ENCODE measurements around the gene CDH9.

The CDH9 gene, protein sequence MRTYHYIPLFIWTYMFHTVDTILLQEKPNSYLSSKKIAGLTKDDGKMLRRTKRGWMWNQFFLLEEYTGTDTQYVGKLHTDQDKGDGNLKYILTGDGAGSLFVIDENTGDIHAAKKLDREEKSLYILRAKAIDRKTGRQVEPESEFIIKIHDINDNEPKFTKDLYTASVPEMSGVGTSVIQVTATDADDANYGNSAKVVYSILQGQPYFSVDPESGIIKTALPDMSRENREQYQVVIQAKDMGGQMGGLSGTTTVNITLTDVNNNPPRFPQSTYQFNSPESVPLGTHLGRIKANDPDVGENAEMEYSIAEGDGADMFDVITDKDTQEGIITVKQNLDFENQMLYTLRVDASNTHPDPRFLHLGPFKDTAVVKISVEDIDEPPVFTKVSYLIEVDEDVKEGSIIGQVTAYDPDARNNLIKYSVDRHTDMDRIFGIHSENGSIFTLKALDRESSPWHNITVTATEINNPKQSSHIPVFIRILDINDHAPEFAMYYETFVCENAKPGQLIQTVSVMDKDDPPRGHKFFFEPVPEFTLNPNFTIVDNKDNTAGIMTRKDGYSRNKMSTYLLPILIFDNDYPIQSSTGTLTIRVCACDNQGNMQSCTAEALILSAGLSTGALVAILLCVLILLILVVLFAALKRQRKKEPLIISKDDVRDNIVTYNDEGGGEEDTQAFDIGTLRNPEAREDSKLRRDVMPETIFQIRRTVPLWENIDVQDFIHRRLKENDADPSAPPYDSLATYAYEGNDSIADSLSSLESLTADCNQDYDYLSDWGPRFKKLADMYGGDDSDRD

DNA sequence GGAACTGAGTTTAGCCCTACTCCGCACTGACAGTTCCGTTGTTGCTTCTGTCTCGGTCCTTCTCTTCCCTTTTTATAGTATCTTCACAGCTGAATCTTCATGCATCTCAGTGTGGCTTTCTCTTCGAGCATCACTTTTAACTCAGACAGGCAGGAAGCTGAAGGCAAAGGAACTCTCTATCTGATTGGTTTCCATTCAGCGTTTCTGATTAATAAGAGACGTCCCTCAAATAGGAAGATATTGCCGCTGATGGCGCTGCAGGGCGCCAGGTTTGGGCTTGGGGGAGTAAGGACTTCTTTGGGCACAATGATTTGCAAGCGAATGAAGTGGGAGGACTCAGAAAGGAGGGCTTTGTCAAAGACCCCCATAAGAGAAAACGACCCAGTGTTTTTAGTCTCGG lies at the start of gene CDH9:
Gene CDH9 (minus strand): TSS at position 111 of the 400 bp plus-strand sequence. CDS start 50,253 bp downstream, outside the sequence.
- no peak for DNase-seq

DNA sequence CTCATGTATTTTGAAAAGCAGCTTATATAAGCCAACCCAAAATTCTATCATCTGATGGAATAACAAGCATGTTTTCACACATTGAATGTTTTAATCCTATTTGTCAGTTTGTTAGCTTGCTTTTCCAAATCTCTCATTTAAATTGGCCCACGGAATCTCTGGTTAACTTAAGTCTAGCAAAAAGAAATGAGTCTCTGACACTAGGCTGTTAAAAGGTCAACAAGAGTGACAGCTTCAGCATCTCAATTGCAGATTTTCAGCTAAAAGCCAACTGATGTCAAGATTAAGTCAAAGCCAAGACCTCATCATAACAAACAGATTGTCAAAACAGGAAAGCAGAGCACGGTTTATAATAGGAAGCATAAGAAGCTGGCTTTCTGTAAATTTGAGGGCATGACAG lies 49.4 kb upstream of the CDH9 start:
- no peak for DNase-seq

DNA sequence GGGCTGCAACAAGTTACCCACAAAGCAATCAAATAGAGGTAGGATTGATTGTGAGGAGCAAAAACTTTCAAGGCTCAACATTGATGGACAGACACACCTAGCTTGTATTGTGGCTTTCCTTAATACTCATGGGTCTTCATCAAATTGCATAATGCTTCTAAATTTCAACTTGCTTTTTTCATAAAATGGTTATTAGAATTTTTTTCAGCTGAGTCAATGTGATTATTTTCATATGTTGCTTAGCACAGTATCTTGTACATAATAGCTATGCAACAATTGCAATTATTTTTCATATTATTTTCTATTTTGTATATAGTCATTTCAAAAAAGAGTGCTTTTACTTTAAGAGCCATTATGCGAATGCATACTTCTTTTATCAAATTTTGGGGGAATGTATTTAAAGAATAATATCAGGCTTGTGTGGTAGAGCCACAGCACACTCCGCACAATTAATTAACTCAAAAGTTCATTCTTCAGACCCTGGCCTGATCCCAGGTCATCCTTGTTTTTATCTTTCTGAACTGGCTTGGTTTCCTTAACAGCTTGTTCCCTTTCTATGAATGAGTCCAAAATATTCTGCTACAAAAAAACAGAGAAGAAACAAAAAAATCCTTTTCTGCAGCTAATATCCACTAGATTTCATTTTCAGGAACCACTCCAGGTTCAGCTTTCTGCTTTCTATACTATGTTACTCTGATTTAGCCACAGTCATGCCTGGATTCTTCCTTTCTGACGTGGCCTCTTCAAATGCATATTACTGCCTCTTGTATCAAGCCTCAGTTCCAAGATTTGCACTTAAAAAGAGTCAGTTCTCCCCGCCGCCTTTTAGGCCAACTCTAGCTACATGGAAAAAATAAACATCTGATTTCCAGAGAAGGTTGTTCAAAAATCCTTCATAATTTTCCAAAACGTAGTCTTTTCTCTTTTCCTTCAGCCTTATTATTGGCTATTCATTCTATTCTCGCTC lies 45.3 kb upstream of the CDH9 start:
- no peak for DNase-seq

DNA sequence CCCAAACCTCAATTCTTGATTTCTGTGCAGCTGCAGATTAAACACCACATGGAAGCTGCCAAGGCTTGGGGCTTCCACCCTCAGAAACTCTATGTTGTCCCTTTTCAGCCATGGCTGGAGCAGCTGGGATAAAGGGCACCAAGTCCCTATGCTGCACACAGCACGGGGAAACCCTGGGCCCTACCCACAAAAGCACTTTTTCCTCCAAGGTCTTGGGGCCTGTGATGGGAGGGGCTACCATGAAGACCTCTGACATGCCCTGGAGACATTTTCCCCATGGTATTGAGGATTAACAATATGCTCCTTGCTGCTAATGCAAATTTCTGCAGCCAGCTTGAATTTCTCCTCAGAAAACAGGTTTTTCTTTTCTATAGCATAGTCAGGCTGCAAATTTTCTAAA lies 41.8 kb upstream of the CDH9 start:
- DNase-seq = no peak

DNA sequence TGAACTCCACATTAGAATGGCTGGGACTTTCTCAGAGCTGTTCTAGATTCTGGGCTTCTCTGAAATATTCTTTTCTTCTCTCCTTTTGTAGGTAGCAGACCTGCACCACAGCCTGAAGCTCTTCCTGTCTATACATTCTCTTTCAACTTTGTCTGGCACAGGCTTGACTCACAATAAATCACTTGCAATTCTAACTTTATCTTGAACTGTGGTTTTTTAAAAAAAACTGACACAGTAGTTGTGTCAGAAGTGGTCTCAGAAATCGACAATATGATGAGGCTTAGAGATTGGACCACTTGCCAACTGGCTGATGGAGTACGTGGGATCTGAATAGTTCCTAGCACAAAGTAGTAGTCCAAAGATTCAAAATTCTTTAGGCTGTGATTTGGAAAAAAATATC lies 24.1 kb upstream of the CDH9 start:
- DNase-seq = no peak

DNA sequence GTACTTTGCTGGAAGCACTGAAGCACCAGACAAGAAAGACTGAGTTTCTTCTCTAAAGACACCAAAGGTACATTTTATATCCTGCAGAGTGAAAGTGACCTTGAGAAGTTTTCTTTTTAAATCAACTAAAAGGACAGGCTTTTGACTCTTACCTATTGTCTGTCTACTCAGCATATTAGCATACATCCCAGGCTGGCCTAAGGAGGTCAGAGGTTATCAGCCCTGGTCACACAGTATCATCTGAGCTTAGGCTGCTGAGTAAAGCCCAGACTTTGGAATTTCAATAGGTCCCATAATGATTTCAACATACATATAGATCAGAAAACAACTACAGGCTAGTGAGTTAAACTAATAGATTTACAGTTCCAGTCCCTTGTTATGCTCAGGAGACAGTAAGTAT lies 10.1 kb upstream of the CDH9 start:
- no peak for DNase-seq

DNA sequence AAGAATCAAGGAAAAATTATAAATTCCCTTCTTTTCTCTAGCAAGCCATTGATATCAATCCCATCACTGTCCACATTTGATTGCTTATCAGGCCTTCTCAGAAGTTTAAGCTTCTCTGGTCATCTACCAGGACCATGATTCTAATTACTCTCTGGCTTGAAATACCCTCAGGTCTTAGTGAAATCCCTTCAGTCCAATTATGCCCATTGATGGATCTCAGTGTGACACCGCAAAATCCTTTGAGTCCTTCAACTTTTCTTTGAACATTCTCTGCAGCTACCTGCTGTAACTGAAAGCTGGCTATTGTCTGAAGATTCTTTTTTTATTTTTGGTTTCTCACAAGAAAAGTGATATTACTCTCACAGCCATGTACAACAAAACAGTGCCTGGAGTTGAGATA lies 3.0 kb upstream of the CDH9 start:
- no peak for DNase-seq

DNA sequence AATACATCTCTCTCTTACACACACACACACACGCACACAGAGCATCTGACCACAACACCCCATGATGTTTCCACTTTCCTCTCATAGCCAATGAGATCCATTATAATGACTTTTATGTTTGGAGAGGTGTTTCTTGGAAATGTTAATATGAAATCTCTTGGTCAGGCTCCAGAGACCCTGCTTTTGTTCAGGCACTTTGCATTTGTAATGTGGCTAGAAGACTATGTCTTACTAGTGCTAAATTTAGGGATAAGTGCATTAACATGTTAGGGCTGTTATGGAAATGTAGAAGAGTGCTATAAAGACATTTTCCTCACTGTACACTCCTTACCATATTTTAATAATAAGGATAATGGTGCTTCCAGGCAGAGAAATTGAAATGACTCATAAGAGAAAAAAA lies 3.8 kb downstream of the CDH9 start:
- DNase-seq = no peak

DNA sequence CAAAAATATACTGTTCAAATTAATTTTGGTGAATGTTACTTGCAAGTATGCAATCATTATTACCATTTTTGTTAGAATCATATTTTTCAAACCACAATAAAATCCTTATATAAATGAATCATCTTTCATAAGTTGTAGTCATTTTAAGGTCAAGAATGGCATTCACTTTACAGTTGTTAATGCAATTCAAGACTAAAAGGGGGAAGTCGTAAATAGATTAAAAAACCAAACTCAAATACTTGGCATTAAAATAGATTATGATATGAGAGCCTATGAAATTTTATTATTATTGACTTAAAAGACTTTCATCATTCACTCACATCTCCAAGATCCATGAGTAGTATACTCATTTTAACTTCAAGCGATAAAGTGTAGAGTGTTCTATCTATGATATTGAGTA lies 11.6 kb downstream of the CDH9 start:
- no peak for DNase-seq

DNA sequence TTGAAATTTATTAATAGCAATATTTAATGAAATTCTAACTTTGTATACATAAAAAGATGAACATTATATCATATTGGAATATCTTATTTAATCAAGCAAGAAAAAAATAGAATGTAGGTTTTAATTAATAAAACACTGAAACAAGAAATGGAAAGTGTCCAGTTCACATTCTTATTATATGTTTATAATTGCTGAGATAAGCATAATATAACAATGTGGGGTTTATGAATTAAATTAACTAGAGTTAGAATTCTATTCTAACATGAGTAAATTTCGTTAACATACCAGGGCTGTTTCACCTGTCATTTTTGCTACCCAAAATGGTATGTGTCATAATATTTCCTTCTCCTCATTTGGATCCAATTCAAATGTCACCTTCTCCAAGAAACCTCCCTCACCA lies 12.3 kb downstream of the CDH9 start:
- DNase-seq = no peak

DNA sequence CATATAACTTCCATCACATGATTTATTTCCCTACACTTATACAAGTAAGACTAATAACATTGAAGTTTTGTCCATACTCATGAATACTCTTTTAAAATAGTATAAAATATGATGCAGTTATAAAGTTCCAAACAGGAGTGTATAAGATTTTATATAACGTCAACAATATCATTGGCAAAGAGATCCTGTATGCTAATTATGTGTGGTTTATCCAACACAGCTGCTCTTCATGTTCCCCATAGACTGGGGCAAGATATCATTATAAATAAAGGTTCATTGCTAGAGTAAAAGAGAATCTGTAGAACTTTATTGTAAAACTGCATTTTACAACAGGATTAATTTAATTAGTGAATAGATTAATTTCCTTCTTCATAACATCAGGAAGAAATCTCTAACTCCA lies 16.9 kb downstream of the CDH9 start:
- DNase-seq = no peak

DNA sequence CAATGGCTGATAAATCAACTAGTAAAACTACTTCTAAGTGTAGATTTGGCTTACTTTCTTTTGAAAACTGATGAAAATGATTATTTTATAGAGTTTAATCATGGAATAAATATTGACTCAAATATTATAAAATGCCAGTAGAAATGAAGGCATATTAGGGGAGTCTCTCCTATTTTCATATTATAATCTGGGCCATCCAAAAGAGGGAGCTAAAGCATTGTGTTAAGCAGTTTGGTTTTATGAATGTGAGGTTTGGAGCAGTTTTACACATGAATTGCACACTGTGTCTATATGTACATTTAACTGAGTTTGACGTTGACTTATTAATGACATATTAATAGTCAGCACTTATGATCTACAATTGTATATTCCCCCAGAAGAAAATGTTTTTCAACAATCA lies 17.4 kb downstream of the CDH9 start:
- no peak for DNase-seq

DNA sequence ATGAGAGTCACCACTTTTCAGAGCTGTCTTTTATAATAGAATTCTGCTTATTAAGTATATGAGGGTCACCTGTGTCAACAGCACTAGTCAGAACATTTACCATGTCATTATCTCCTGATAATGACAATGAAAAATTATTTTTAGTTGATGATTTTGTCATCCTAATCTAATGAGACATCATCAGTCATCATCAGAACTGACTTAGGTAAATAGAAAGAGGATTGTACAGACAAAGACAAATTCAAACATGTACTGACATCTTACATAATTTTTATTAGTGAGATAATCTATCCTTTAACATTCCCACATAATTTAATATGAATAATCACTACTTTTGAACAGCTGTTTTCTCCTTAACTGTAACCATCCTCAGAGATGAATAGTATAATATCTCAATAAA lies 22.6 kb downstream of the CDH9 start:
- no peak for DNase-seq

DNA sequence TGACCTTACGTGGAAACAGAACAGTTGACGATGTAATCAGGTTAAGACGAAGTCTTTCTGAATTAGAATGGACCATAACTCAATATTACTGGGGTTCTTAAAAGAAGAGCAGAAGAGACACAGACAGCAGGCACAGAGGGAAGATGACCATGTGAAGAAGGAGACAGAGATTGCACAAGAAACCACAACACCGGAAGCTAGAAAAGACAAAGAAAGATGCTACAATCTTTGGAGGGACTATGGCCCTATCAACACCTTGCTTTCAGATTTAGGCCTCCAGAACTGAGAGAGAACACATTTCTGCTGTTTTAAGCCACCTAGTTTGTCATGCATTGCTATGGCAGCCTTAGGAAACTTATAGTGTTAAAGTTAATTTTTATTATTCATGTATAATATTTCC lies 27.1 kb downstream of the CDH9 start:
- DNase-seq = no peak

DNA sequence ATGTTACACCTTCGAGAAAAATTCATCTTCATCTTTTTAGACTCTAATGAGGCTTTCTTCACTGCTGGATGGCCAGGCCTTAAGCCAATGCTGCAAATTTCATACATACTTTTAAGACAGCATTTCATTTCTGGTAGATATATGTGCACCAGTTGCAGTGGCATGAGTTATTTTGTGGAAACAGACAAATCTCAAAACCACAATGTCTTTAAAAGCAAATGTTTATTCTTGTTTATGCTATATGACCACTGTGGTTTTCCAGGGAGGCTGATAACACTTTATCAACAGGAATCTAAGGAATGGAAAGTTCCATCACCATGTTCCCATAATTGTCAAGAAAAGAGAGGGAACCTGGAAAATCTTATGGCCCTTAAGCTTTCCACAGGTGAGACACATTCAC lies 27.7 kb downstream of the CDH9 start:
- DNase-seq = no peak

DNA sequence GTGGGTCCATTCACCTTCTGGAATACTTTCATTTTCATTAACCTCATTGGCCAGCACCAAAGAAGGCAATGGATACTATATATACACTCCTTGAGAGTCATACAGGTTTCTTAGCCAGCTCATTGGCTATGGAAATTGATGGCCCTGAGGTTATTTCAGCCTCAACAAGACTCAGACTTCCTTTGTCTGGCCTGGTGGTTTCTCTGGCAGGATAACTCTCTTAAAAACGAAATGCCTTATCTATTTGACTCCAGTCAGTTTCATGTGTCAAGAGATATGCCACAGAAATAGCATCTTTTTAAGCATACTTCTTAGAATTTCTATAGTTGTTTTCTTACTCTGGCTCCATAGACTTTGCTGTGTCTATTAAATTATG lies 28.9 kb downstream of the CDH9 start:
- no peak for DNase-seq

DNA sequence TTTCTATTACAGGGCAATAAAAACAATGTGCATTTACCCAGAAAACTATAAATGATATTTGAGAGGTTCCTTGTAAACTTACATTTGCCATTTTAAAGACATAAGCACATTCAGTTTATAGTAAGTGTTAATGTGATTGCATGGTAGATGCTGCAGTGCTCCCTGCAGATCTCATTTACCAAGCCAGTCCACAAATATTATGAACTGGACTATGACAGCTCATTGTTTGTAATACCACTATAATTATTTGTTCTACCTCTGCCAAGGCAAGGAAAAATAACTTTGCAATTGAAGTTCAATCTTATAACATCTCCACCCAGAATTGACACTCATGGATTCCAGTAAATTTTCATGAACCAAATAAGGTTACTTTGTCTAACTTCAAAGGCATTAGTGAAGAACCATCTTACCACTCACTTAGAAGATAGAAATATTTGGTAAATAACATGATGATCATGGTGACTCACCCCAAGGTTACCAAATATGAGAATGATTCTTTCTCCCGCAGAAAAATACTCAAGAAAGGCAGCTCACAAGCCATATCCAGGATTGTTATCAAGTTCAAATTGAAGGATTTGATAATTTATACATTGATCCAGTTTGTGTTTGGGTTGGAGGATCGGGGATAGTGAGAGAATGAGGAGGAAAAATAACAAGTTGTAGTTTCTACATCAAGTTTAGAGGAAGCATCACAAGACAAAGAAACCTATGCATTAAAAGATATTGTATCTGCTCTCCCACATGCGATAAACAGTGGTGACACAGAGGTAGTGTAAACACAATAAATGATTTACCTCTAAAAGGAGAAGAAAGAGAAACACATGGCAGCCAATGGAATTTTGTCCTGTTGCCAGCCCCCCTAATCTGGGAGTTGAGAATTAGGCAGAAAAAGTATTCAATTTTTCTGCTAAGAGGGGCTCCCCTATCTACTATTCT lies 29.5 kb downstream of the CDH9 start:
- no peak for DNase-seq

DNA sequence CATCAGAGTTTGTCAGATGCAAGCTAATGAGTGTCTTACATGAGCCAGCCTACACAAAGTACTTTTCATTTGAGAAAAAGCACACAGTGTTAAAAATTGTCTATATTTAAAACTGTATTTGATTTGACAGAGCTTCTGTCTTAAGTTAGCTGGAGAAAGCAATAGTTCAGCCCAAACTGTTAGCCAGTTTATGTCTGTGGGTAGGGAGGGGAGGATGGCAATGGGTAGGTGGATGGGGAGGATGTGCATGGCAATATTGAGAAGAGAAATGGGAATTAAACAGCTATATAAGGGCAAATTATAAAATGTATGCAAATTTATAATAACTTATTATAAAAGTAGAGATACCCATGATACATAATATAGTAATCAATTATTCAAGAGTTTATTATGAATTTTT lies 31.3 kb downstream of the CDH9 start:
- DNase-seq = no peak

DNA sequence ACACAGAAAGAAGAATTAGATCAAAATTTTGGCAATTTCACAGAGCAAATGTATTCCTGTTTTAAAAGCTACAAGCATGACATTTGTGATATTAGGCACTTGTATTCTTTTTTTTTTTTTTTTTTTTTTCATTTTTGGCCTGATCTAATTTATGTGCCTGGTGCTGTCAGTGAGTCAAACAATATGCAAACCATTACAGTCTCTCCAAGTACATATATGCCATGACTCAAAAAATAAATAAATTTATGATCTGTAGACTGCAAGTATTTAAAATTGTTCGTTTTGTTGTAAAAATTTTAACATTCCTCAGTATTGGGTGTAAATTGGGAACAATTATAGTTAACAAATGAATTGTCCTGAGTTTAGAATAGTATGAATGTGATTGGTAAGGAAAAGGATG lies 51.4 kb downstream of the CDH9 start:
- DNase-seq = no peak

DNA sequence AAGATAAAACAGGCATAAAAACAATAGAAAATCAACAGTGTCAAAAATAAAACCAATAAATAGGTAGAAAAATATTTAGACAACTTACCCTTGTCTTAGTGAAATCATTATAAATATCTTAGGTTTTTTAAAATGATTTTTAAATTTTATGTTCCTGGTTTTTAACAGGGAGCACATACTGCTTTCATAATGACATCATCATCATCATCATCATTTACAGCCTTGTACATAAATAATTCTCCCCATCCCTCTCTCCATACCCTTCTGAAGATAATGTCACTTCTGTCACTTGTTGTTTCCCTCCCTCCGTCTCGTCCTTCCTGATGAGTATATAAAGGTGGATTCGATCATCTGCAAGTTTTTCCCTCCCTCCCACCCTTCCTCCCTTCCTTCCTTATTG lies 56.6 kb downstream of the CDH9 start:
- no peak for DNase-seq

DNA sequence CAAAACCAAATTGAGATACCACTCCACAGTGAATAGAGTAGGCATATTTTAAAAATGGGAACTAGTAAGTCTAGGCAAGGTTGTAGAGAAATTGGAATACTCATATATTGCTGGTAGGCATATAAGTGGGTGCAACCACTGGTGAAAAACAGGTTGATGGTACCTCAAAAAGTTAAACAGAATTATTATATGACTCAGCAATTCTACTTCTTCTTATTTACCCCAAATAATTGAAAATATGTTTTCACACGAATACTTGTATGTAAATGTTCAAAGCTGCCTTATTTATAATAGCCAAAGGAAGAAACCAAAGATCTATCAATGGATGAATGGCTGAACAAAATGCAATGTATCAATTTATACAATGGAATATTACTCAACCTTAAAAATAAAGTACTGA lies 79.1 kb downstream of the CDH9 start:
- no peak for DNase-seq

DNA sequence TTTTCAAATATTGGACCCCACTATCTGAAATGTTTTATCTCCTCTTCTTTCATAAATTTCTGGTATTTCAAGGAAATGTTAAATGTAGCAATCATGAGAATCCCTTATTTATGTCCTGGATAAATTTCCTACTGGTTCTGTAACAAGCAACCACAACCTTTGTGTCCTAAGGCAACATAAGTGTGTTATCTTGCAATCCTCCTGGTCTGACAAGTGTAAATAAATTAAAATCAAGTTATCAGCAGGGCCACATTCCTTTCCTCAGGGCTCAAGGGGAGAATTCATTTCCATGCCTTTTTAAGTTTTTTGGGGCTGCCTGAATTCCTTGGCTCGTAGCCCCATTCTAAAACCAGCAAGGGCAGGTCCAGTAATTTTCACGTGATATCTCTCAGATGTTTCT lies 83.2 kb downstream of the CDH9 start:
- no peak for DNase-seq

Measured in activated CD4-positive, alpha-beta T cell treated with anti-CD3 and anti-CD28 coated beads for 48 hours (primary cell).